DND-41 (cell line): Measurements from ENCODE around the gene PER1.

Experiments
- EZH2 ChIP-seq: IDR thresholded peaks from 3 replicates; pipeline ENCODE4 v1.6.1; 2012; ENCODE audit warnings: borderline replicate concordance, low read depth, mild to moderate bottlenecking, moderate library complexity, low read length, inconsistent platforms; ENCODE audit not compliant: severe bottlenecking
- TF ChIP-seq, protein P1 (sequence below): IDR thresholded peaks from 2 replicates; pipeline ENCODE4 v1.5.1; 2012; ENCODE audit warnings: borderline replicate concordance, low read length, moderate library complexity, mild to moderate bottlenecking; ENCODE audit not compliant: poor library complexity, severe bottlenecking; ENCODE audit errors: extremely low read depth

DNA sequence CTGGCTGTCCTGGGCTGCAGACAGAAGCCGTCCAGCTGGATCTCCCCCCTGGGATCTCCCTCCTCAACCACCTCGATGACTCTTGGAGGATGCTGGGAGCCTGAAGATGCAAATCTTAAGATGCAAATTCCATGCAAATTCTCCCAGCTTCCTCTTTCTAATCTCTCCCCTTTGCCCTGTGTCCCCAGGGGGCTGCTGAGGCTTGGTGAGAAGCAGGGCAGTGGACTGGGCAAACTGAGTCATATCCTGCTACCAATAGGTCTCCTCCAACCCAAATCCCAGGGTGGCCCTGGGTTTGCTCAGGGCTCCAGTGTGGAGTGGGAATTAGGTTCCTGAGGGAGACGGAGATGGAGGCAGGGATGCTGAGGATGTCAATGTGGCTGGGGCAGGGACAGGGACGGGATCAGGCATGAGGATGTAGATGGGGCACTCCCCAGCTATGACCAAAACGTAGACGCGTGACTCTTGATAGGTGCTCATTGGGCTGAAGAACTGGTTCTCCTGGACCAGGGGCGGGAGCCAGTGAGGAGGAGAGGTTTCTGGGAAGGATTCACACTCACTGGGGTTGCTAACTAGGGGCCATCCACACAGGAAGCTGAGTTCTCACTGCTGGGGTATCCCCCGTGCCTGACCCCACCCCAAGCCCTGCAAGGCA is 61.0 kb downstream of the PER1 start:
- TF ChIP-seq, protein P1, sequence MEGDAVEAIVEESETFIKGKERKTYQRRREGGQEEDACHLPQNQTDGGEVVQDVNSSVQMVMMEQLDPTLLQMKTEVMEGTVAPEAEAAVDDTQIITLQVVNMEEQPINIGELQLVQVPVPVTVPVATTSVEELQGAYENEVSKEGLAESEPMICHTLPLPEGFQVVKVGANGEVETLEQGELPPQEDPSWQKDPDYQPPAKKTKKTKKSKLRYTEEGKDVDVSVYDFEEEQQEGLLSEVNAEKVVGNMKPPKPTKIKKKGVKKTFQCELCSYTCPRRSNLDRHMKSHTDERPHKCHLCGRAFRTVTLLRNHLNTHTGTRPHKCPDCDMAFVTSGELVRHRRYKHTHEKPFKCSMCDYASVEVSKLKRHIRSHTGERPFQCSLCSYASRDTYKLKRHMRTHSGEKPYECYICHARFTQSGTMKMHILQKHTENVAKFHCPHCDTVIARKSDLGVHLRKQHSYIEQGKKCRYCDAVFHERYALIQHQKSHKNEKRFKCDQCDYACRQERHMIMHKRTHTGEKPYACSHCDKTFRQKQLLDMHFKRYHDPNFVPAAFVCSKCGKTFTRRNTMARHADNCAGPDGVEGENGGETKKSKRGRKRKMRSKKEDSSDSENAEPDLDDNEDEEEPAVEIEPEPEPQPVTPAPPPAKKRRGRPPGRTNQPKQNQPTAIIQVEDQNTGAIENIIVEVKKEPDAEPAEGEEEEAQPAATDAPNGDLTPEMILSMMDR = no peak
- no peak for TF ChIP-seq EZH2
